GM18870 (cell line): ENCODE measurements around the gene CSNK1D.
"Not testable (repeated sequence)": the region's sequence is repeated elsewhere in the genome, so short reads cannot be mapped to it uniquely, and the experiment has no call there.

Source experiments
- ATAC-seq: cut with Tn5 transposase; IDR thresholded peaks from one replicate; pipeline ENCODE4 v1.9.1; 2021; ENCODE audit warnings: moderate library complexity; ENCODE audit not compliant: unreplicated experiment

CSNK1D gene

DNA sequence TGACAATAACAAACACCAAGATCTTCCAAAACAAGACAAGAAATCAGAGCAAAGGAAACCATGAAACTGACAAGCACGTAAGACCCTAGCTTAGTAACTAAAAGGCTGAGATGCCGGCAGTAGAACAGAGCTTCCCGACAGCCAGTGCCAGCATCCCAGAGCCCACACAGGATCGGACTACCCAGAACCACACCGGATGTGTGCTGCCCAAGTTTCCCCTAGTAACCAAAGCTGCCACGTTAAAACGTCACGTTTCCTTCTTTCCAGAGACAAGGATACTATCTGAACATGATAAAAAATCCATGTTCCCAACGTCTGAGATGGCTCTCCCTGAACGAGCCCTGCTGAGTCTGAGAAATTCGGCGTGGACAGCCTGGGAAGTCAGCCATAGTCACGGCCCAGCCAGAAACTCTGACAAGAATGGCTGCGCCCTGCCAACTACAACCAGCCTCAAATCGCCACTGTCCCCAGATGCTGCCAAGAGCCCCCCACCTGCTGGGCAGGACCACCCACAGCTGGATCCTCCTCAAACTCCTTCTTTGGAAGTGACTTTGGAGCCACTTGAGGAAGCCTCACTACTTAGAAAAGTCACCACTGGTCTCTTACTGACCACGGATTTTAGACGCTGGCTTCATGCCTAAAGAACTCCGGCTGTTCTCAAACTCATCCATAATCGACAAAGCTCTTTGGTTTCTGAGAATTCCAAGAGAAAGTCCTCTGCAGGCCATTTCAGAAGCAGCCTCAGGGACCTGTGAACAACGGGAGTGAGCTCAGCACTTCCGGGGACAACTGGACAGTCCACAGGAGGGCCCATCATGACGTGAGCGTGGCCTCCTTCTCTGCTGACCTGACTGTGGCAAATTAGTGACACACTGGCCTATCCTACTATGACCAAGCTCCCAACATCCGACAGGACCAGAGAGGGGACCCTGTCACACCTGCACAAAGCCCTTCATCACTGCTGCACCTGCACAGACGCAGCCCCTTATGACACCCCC, 77.5 kb downstream of the CSNK1D start:
- ATAC-seq, result no peak

DNA sequence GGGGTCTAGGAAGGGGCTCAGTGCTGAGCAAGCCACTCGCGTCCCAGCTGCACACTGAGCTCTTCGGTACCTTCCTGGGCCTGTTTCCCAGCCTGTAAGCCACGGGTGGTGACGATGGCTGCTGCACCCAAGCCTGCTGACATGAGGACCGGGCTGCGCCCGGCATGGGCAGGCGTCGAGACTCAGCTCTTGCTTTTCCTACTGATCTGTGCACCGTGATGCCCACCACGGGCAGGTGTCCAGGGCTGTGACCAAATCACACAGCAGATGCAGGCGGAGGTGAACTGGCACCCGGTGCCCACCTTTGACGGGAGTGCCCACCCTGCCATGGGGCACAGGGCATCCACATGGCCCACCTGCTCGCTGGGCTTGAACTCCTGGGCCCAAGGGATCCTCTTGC, 78.7 kb downstream of the CSNK1D start:
- no peak for ATAC-seq

DNA sequence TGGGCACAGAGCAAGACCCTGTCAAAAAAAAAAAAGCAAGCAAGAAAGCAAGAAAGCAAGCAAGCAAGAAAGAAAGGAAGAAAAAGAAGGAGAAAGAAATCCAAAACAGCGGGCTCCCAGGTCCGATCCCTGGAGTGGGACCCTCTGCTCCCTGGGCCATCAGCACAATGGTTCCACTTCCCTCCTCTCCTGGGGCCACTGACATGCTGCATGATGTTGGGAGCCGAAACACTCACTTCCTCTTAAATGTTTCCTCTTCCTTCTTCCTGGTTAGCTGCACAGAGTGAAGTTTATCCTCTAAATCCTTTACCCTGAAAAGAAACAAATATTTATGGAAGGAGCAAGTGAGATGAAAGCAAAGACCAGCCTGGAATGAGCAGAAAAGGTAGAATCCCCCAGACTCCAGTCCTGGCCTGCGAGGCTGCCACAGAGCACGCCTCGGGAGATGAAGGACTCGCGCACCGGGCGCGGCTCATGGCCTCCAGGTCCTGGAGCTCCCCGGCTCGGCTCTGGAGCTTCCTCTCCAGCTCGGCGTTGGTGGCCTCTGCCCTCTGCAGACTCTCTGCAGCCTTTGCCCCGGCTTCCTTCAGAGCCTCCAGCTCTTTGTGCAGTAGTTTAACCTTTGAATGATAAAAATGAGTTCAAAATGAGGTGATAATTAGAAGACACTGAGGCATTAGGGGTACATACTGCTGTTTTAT, 79.8 kb downstream of the CSNK1D start:
- ATAC-seq, result no peak

DNA sequence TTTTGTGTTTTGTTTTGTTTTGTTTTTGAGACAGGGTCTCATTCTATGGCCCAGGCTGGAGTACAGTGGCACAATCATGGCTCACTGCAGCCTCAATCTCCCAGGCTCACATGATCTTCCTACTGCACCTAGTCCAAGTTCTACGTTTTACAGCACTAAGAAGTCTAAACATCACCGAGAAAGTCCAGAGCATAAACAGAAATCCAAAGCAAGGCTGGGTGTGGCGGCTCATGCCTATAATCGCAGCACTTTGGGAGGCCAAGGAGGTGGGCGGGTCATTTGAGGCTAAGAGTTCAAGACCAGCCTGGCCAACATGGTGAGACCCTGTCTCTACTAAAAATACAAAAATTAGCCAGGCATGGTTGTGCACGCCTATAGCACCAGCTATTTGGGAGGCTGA, 80.5 kb downstream of the CSNK1D start:
- not testable (repeated sequence) for ATAC-seq
